Muscle layer of colon (tissue), 2 donors: ENCODE data around the gene SPDYA.
A peak's percentile ranks its signal among the peaks of the same experiment; 100 is the strongest.

Source experiments
- H3K27ac ChIP-seq: one replicate; pipeline ENCODE4 v1.7.0; 2013; ENCODE audit warnings: low read depth, mild to moderate bottlenecking, low read length, moderate library complexity
- H3K27me3 ChIP-seq, 2 donors: one replicate each; pipeline ENCODE4 v1.7.0; 2013; ENCODE audit warnings: low read length in 2 of 2, mild to moderate bottlenecking in 2 of 2; ENCODE audit not compliant: insufficient read depth in 2 of 2, control insufficient read depth in 1 of 2
- H3K36me3 ChIP-seq: one replicate; pipeline ENCODE4 v1.7.0; 2013; ENCODE audit warnings: mild to moderate bottlenecking, low read length; ENCODE audit not compliant: insufficient read depth
- H3K4me1 ChIP-seq: one replicate; pipeline ENCODE4 v1.7.0; 2013; ENCODE audit warnings: mild to moderate bottlenecking, low read length; ENCODE audit not compliant: insufficient read depth
- H3K4me3 ChIP-seq, 2 donors: one replicate each; pipeline ENCODE4 v1.7.0; 2013; ENCODE audit warnings: low read length in 2 of 2, low read depth in 1 of 2, mild to moderate bottlenecking in 1 of 2, moderate library complexity in 1 of 2
- H3K9ac ChIP-seq: one replicate; pipeline ENCODE4 v1.7.0; 2013; ENCODE audit warnings: low read length
- H3K9me3 ChIP-seq: one replicate; pipeline ENCODE4 v1.7.0; 2013; ENCODE audit warnings: mild to moderate bottlenecking, low read length
- donor health status: abdominal sarcoma.
- donor health status: Adenocarcinoma of cecum.

SPDYA gene

GRCh38 chr2:28828382-28828781 lies 17.7 kb downstream of the SPDYA start:
- Histone ChIP-seq H3K27me3 (no peaks in the 10 kb centered on the region), H3K36me3 (no peaks in the 10 kb centered on the region), H3K4me1 (no peaks in the 10 kb centered on the region), H3K9ac (no peak overlapping the region), H3K4me3 (no peak overlapping the region), H3K27ac (no peak overlapping the region), H3K9me3 (no peaks in the 10 kb centered on the region)

DNA sequence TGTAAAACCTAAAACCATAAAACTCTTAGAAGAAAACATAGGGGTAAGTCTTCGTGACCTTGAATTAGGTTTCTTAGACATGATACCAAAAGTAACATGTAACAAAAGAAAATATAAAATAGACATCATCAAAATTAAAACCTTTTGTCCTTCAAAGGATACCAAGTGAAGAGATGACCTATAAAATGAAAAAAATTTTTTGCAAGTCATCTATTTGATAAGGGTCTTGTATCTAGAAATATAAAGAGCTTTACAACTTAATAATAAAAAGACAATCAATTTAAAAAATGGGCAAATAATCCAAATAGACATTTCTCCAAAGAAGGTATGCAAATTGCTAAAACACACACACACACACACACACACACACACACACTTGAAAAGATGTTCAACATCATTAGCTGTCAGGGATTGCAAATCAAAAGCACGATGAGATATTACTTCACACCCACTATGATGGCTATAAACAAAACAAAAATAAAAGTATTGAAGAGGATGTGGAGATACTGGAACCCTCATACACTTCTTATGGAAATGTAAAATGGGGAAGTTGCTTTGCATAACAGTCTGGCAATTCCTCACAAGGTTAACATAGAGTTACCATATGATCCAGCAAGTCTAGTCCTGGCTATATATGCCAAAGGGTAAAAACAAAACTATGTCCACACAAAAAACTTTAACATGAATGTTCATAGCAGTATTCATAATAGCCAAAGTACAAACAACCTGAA lies 23.3 kb downstream of the SPDYA start:
- Histone ChIP-seq H3K9ac (no peak overlapping the region), H3K27me3 (no peaks in the 10 kb centered on the region), H3K4me1 (no peaks in the 10 kb centered on the region), H3K36me3 (no peaks in the 10 kb centered on the region), H3K9me3 (no peaks in the 10 kb centered on the region), H3K4me3 (no peak overlapping the region), H3K27ac (no peak overlapping the region)

DNA sequence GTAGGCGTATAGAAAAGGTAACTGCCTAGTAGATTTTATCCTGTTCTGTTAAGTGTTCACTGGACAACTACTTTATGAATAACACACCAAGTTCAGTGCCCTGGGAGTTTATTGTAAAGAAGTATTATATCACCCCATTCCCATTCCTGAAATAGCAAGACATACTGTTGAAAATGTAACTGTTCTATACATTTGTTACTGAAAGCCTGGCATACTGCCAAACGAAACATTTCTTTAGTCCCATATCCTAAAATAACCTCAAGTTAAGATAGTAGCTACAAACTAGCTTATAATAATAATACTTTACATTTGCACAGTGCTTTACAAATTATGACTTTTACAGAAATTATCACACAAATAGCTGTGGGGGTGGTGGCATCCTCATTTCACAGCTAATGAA lies 25.1 kb downstream of the SPDYA start:
- H3K27me3 ChIP-seq: no peaks in the 10 kb centered on the region
- H3K9me3 ChIP-seq: no peaks in the 10 kb centered on the region
- H3K9ac ChIP-seq: no peak overlapping the region
- H3K36me3 ChIP-seq: no peaks in the 10 kb centered on the region
- no peaks in the 10 kb centered on the region for H3K4me1 ChIP-seq
- H3K4me3 ChIP-seq: no peak overlapping the region
- no peak overlapping the region for H3K27ac ChIP-seq

DNA sequence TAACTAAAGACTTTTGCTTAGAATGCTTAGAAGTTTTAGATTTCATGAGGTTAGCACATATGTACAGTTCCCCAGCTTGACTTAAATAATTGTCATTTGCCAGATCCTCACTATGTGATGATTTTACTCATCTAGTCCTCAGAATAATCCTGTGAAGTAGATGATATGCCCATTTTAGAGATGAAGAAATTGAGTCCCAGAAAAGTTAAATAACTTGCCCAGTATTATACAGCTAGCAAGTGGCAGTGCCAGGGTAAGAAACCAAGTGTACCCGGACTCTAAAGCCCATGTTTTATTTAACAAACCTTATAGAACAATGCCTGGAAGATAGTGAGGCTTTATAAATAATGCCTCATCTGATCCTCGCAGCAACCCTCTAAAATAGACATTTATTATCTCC lies 28.3 kb downstream of the SPDYA start:
- H3K9ac ChIP-seq: no peak overlapping the region
- H3K9me3 ChIP-seq: no peaks in the 10 kb centered on the region
- no peaks in the 10 kb centered on the region for H3K27me3 ChIP-seq
- no peak overlapping the region for H3K4me3 ChIP-seq
- H3K4me1 ChIP-seq: no peaks in the 10 kb centered on the region
- H3K36me3 ChIP-seq: no peaks in the 10 kb centered on the region
- H3K27ac ChIP-seq: no peak overlapping the region

- Histone ChIP-seq H3K9ac (no peak overlapping the region), H3K27me3 (no peaks in the 10 kb centered on the region), H3K27ac (no peak overlapping the region), H3K4me3 (no peak overlapping the region), H3K4me1 (no peaks in the 10 kb centered on the region), H3K9me3 (no peaks in the 10 kb centered on the region), H3K36me3 (no peaks in the 10 kb centered on the region)
Observed at GRCh38 chr2:28842042-28842441, 31.4 kb downstream of the SPDYA start.

DNA sequence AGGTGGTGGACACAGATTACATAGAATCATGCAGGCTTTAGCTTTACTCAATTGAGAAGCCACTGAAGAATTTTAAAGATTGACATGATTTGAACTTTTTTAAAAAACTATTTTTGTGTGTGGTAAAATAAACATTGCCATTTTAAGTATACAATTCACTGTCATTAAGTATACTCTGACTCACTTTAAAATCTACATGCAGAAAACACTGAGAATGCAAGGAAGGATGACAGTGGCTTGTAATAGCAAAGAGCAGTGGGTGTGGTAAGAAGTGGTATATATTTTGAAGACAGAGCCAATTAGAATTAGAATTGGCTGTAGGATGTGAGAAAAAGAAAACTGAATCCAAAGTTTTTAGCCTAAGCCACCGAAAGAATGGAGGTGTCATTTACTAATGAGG lies 44.6 kb downstream of the SPDYA start:
- Histone ChIP-seq H3K36me3 (no peaks in the 10 kb centered on the region), H3K9ac (no peak overlapping the region), H3K27ac (no peak overlapping the region), H3K4me3 (no peak overlapping the region), H3K27me3 (no peaks in the 10 kb centered on the region), H3K9me3 (no peaks in the 10 kb centered on the region), H3K4me1 (no peaks in the 10 kb centered on the region)

GRCh38 chr2:28855977-28856376 lies 45.3 kb downstream of the SPDYA start:
- Histone ChIP-seq H3K9me3 (no peaks in the 10 kb centered on the region), H3K4me3 (no peak overlapping the region), H3K36me3 (peaks cover 8% of the 10 kb centered on the region), H3K27me3 (no peaks in the 10 kb centered on the region), H3K9ac (no peak overlapping the region), H3K27ac (no peak overlapping the region), H3K4me1 (no peaks in the 10 kb centered on the region)

DNA sequence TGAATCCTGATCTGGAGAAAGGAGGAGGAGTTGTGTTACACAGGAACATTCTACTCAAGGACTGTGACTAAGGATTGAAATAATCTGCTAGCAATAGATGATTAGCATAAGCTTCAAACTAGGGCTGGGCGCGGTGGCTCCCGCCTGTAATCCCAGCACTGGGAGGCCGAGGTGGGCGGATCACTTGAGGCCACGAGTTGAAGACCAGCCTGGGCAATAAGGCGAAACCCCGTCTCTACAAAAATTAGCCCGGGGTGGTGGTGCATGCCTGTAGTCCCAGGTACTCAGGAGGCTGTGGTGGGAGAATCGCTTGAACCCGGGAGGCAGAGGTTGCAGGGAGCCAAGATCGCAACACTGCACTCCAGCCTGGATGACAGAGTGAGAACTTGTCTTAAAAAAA lies 58.0 kb downstream of the SPDYA start:
- H3K4me1 ChIP-seq: peaks cover 20% of the 10 kb centered on the region
- H3K4me3 ChIP-seq: peak overlapping the region in 1 of 2 donors; percentile 100
- no peak overlapping the region for H3K9ac ChIP-seq
- H3K9me3 ChIP-seq: no peaks in the 10 kb centered on the region
- no peaks in the 10 kb centered on the region for H3K36me3 ChIP-seq
- H3K27ac ChIP-seq: no peak overlapping the region
- H3K27me3 ChIP-seq: no peaks in the 10 kb centered on the region

- Histone ChIP-seq H3K4me3 (peak overlapping the region; percentile 89 to 100), H3K9ac (peak overlapping the region; percentile 96), H3K27ac (peak overlapping the region; percentile 71), H3K4me1 (peaks cover 20% of the 10 kb centered on the region), H3K27me3 (no peaks in the 10 kb centered on the region), H3K9me3 (no peaks in the 10 kb centered on the region), H3K36me3 (no peaks in the 10 kb centered on the region)
Observed at GRCh38 chr2:28869494-28870145, 59.0 kb downstream of the SPDYA start.

GRCh38 chr2:28870146-28870891 lies 59.7 kb downstream of the SPDYA start, which contains the start of gene TRMT61B:
Gene TRMT61B, minus strand, starts transcription at chr2:28870309. Its CDS starts 32 bp downstream, at chr2:28870277.
- H3K27ac ChIP-seq: peak within 1 kb of the TSS; percentile 71
- peaks cover 20% of the 10 kb centered on the region for H3K4me1 ChIP-seq

DNA sequence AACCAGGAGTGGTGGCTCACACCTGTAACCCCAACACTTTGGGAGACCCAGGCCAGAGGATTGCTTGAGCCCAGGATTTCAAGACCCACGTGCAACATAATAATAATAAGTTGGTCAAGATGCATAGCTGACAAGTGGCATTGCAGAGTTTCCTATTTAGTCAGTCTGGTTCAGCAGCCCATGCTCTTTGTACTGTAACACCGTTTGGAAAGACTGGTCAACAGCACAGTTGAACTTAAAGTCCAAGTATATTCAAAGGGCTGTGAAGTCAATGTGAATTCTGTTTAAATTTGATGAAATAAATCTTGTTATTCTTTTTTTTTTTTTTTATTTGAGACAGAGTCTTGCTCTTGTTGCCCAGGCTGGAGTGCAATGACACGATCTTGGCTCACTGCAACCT lies 61.0 kb downstream of the SPDYA start:
- no peaks in the 10 kb centered on the region for H3K9me3 ChIP-seq
- no peak overlapping the region for H3K27ac ChIP-seq
- no peak overlapping the region for H3K4me3 ChIP-seq
- no peak overlapping the region for H3K9ac ChIP-seq
- H3K4me1 ChIP-seq: peaks cover 20% of the 10 kb centered on the region
- H3K36me3 ChIP-seq: no peaks in the 10 kb centered on the region
- no peaks in the 10 kb centered on the region for H3K27me3 ChIP-seq

More at GRCh38 chr2:28870146-28870891, 59.7 kb downstream of the SPDYA start, which contains the start of gene TRMT61B:
- peak within 1 kb of the TSS; percentile 89 to 100 for H3K4me3 ChIP-seq
- no peaks in the 10 kb centered on the region for H3K9me3 ChIP-seq
- no peaks in the 10 kb centered on the region for H3K27me3 ChIP-seq
- H3K36me3 ChIP-seq: no peaks in the 10 kb centered on the region
- H3K9ac ChIP-seq: peak within 1 kb of the TSS; percentile 96
